PC-3 (cell line): ENCODE measurements around the gene SLC13A3. TPM values are rescaled to one million over a fixed set of nuclear protein-coding genes. Genes with fewer than 3 reads are reported as not detected.

Source experiments
- ATAC-seq: fragments of 200-7000 bp; cut with Tn5 transposase; 2 replicates; pipeline ENCODE4 v1.9.1; 2020; ENCODE audit warnings: mild to moderate bottlenecking, moderate library complexity
- BruUV-seq: library from RNA; stranded (reverse); fragments of 400-500 nt; replicated peaks from 2 replicates; lab custom pipeline; 2021; lab: Mats Ljungman, UMichigan
- CTCF ChIA-PET: fragments of 300-600 bp; sonication (Branson Sonifier 250); formaldehyde crosslinking; loops from one replicate; lab custom pipeline; 2022; ENCODE audit warnings: antibody characterized with exemption; lab: Charles Lee
- POLR2A ChIA-PET: fragments of 300-600 bp; sonication (Branson Sonifier 250); formaldehyde crosslinking; loops from one replicate; lab custom pipeline; 2022; ENCODE audit warnings: antibody characterized with exemption; ENCODE audit not compliant: unreplicated experiment; lab: Charles Lee
- DNase-seq: peaks from one replicate; pipeline ENCODE4 v3.0.0-alpha.2; 2015
- H2AFZ ChIP-seq: fragments of 300-600 bp; sonication (generic); 2 replicates; pipeline ENCODE4 v1.6.0; 2016; ENCODE audit warnings: antibody characterized with exemption, low read length
- H3F3A ChIP-seq: fragments of 300-600 bp; sonication (generic); one replicate; pipeline ENCODE4 v1.6.0; 2017; ENCODE audit warnings: antibody characterized with exemption, low read length, control low read depth, mild to moderate bottlenecking; ENCODE audit not compliant: unreplicated experiment
- H3K27ac ChIP-seq: fragments of 300-600 bp; sonication (generic); 2 replicates; pipeline ENCODE4 v1.5.1; 2016; ENCODE audit warnings: mild to moderate bottlenecking, low read length
- H3K27me3 ChIP-seq: fragments of 300-600 bp; sonication (generic); 2 replicates; pipeline ENCODE4 v1.6.1; 2016; ENCODE audit warnings: low read length, mixed read lengths
- H3K36me3 ChIP-seq: fragments of 300-600 bp; sonication (generic); 2 replicates; pipeline ENCODE4 v1.6.1; 2016; ENCODE audit warnings: low read depth, mixed run types, low read length, mixed read lengths
- H3K4me1 ChIP-seq: fragments of 300-600 bp; sonication (generic); 2 replicates; pipeline ENCODE4 v1.5.1; 2016; ENCODE audit warnings: low read length; ENCODE audit not compliant: insufficient read depth
- H3K4me2 ChIP-seq: fragments of 300-600 bp; sonication (generic); 2 replicates; pipeline ENCODE4 v1.6.0; 2016; ENCODE audit warnings: low read length
- H3K4me3 ChIP-seq: fragments of 300-600 bp; sonication (generic); 2 replicates; pipeline ENCODE4 v1.5.1; 2016; ENCODE audit warnings: mild to moderate bottlenecking, low read length, mixed read lengths
- H3K79me2 ChIP-seq: fragments of 300-600 bp; sonication (generic); 2 replicates; pipeline ENCODE4 v1.6.1; 2017; ENCODE audit warnings: low read length, mixed read lengths
- H3K9ac ChIP-seq: fragments of 300-600 bp; sonication (generic); 2 replicates; pipeline ENCODE4 v1.6.0; 2016; ENCODE audit warnings: mild to moderate bottlenecking, low read length
- H3K9me2 ChIP-seq: fragments of 300-600 bp; sonication (generic); replicated peaks from 2 replicates; pipeline ENCODE4 v1.6.1; 2016; ENCODE audit warnings: mixed run types, low read length, mixed read lengths
- H3K9me3 ChIP-seq: fragments of 300-600 bp; sonication (generic); 2 replicates; pipeline ENCODE4 v1.6.1; 2016; ENCODE audit warnings: low read length, mixed read lengths
- H4K20me1 ChIP-seq: fragments of 300-600 bp; sonication (generic); 2 replicates; pipeline ENCODE4 v1.6.1; 2016; ENCODE audit warnings: low read length, mixed read lengths
- EZH2 ChIP-seq: fragments of 300-600 bp; sonication (generic); IDR thresholded peaks from one replicate; pipeline ENCODE4 v1.6.1; 2017; ENCODE audit warnings: antibody characterized with exemption, mild to moderate bottlenecking, low read length; ENCODE audit not compliant: unreplicated experiment
- EZH2phosphoT487 ChIP-seq: fragments of 300-600 bp; sonication (generic); IDR thresholded peaks from 2 replicates; pipeline ENCODE4 v1.6.1; 2018; ENCODE audit warnings: mild to moderate bottlenecking, antibody characterized with exemption, low read length, borderline replicate concordance
- intact Hi-C: fragments of 100-400 bp; cut with micrococcal nuclease; formaldehyde crosslinking; loops from 2 replicates; pipeline ENCODE4 v1.9.0; 2023
- total RNA-seq: library from RNA; depleted of rRNA; stranded (reverse); fragments of >200 nt; gene quantifications from 2 replicates; pipeline ENCODE4 v1.2.3, GENCODE V29; 2014
- TF ChIP-seq, protein P1 (sequence below): fragments of 300-600 bp; sonication (generic); conservative IDR thresholded peaks from 2 replicates; pipeline ENCODE4 v1.5.1; 2017; ENCODE audit warnings: antibody characterized with exemption, low read depth, mild to moderate bottlenecking, low read length

Gene SLC13A3
- total RNA-seq, 1 experiment from 2014 or later = not detected

DNA sequence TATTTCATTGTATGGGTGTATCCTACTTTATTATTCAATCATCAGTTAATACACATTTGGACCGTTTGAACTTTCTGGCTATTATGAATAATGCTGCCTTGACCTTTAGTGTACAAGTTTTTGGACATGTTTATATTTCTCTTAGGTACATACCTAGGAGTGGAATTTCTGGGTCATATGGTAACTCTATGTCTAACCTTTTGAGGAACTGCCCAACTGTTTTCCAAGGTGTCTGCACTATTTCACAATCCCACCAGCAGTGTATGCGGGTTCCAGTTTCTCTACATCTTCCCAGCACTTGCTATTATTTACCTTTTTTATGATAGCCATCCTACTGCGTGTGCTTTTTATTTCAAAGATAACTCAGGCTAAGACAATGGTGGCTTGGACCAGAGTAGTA is 14.3 kb upstream of the SLC13A3 start:
- no peaks in the 10 kb centered on the region for H3K27me3 ChIP-seq
- H3K79me2 ChIP-seq = no peaks in the 10 kb centered on the region
- H3K4me3 ChIP-seq = no peak overlapping the region
- intact Hi-C loops = no loop called here
- no peaks in the 10 kb centered on the region for H3K4me1 ChIP-seq
- H4K20me1 ChIP-seq = no peaks in the 10 kb centered on the region
- TF ChIP-seq EZH2phosphoT487 = no peak
- no peak for TF ChIP-seq EZH2
- TF ChIP-seq, protein P1, sequence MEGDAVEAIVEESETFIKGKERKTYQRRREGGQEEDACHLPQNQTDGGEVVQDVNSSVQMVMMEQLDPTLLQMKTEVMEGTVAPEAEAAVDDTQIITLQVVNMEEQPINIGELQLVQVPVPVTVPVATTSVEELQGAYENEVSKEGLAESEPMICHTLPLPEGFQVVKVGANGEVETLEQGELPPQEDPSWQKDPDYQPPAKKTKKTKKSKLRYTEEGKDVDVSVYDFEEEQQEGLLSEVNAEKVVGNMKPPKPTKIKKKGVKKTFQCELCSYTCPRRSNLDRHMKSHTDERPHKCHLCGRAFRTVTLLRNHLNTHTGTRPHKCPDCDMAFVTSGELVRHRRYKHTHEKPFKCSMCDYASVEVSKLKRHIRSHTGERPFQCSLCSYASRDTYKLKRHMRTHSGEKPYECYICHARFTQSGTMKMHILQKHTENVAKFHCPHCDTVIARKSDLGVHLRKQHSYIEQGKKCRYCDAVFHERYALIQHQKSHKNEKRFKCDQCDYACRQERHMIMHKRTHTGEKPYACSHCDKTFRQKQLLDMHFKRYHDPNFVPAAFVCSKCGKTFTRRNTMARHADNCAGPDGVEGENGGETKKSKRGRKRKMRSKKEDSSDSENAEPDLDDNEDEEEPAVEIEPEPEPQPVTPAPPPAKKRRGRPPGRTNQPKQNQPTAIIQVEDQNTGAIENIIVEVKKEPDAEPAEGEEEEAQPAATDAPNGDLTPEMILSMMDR = no peak
- H3K36me3 ChIP-seq = no peaks in the 10 kb centered on the region
- no peak for DNase-seq
- CTCF ChIA-PET = no interaction called here
- H3K9me3 ChIP-seq = peaks cover 8% of the 10 kb centered on the region
- no peak overlapping the region for H3K9ac ChIP-seq
- H3K4me2 ChIP-seq = no peak overlapping the region
- H3K9me2 ChIP-seq = no peaks in the 10 kb centered on the region
- no peak overlapping the region for H3K27ac ChIP-seq
- POLR2A ChIA-PET = no interaction called here
- no peak for ATAC-seq
- no peak overlapping the region for H2AFZ ChIP-seq
- no peaks in the 10 kb centered on the region for H3F3A ChIP-seq
- no TSS peak for BruUV-seq

DNA sequence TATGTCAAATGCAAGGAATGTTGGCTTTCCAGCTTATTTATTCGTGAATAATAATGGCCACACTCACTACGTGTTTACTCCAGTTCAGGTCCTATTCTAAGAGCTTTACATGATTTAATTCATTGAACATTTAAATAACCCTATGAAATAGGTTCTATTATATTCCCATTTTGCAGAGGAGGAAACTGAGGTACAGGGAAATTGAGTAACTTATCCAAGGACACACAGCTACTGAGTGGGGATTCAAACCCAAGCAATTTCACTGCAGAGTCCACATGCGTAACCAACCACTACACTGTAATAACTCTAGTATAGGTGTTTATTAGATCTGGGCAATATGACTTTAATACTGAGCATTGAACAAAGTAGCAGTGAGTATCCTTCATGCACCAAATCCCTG is 12.3 kb upstream of the SLC13A3 start:
- H3K4me2 ChIP-seq = no peak overlapping the region
- BruUV-seq = no TSS peak
- DNase-seq (no peak), ATAC-seq (no peak)
- intact Hi-C loops = no loop called here
- no peaks in the 10 kb centered on the region for H4K20me1 ChIP-seq
- CTCF ChIA-PET = no interaction called here
- no peaks in the 10 kb centered on the region for H3K36me3 ChIP-seq
- POLR2A ChIA-PET = no interaction called here
- no peaks in the 10 kb centered on the region for H3K9me2 ChIP-seq
- 0 out of 2 replicates have a peak, but pooled peaks cover 7% of the 10 kb centered on the region for H3K9me3 ChIP-seq
- H3K27ac ChIP-seq = no peak overlapping the region
- no peaks in the 10 kb centered on the region for H3K27me3 ChIP-seq
- no peak overlapping the region for H3K4me3 ChIP-seq
- H3K79me2 ChIP-seq = no peaks in the 10 kb centered on the region
- H3F3A ChIP-seq = no peaks in the 10 kb centered on the region
- no peak overlapping the region for H3K9ac ChIP-seq
- TF ChIP-seq, protein P1 = no peak
- no peak for TF ChIP-seq EZH2phosphoT487
- TF ChIP-seq EZH2 = no peak
- no peak overlapping the region for H2AFZ ChIP-seq
- no peaks in the 10 kb centered on the region for H3K4me1 ChIP-seq

DNA sequence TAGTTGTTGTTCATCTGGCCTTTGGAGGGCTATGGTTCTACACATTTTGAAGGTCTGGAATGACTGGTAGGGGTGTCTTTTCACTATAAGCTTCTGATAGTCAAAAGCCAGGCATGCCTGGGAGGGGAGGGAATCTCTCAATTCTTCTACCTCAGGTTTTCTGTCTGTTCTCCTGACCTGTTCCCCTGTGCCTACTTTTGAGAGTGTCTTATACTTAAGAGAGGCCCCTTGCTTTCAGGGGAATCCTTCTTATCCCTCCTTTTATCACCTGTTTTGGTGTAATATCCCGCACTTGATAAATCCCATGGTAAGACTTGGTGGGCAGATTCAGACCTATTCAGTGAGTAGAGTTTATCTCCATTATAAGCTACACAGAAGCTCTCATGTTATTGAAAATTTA is 10.4 kb upstream of the SLC13A3 start:
- no peaks in the 10 kb centered on the region for H3K36me3 ChIP-seq
- H3K4me3 ChIP-seq = no peak overlapping the region
- no peaks in the 10 kb centered on the region for H3K9me2 ChIP-seq
- 0 out of 2 replicates have a peak, but pooled peaks cover 7% of the 10 kb centered on the region for H3K9me3 ChIP-seq
- H3K27ac ChIP-seq = no peak overlapping the region
- CTCF ChIA-PET = no interaction called here
- POLR2A ChIA-PET = no interaction called here
- H3K79me2 ChIP-seq = no peaks in the 10 kb centered on the region
- no peak overlapping the region for H3K9ac ChIP-seq
- intact Hi-C loops = no loop called here
- no peaks in the 10 kb centered on the region for H4K20me1 ChIP-seq
- ATAC-seq (no peak), DNase-seq (no peak)
- no peak overlapping the region for H3K4me2 ChIP-seq
- H3F3A ChIP-seq = no peaks in the 10 kb centered on the region
- no peaks in the 10 kb centered on the region for H3K27me3 ChIP-seq
- TF ChIP-seq, protein P1 = no peak
- TF ChIP-seq EZH2phosphoT487 = no peak
- TF ChIP-seq EZH2 = no peak
- H2AFZ ChIP-seq = no peak overlapping the region
- no TSS peak for BruUV-seq
- H3K4me1 ChIP-seq = no peaks in the 10 kb centered on the region
